GM23338 (cell line): ENCODE measurements around the gene C16orf95. TPM values are rescaled to one million over a fixed set of nuclear protein-coding genes. Genes with fewer than 3 reads are reported as not detected.

ENCODE experiments used
- ATAC-seq: fragments of 200-7000 bp; cut with Tn5 transposase; 3 replicates; pipeline ENCODE4 v1.9.1; 2020
- DNase-seq: peaks from one replicate; pipeline ENCODE4 v3.0.0-alpha.2; 2015; ENCODE audit warnings: low spot score
- H2AFZ ChIP-seq: fragments of 200-600 bp; sonication (generic); 2 replicates; pipeline ENCODE4 v1.8.0; 2016; ENCODE audit warnings: antibody characterized with exemption, mild to moderate bottlenecking, moderate library complexity
- H3F3A ChIP-seq: fragments of 200-600 bp; sonication (generic); replicated peaks from 2 replicates; pipeline ENCODE4 v1.8.0; 2017; ENCODE audit warnings: antibody characterized with exemption, mixed run types, low read depth
- H3K27ac ChIP-seq: fragments of 200-600 bp; sonication (generic); 2 replicates; pipeline ENCODE4 v1.6.1; 2016; ENCODE audit warnings: low read depth
- H3K27me3 ChIP-seq: fragments of 200-600 bp; sonication (generic); 2 replicates; pipeline ENCODE4 v1.8.0; 2016; ENCODE audit warnings: mild to moderate bottlenecking, mixed run types, moderate library complexity; ENCODE audit not compliant: insufficient read depth
- H3K36me3 ChIP-seq: fragments of 200-600 bp; sonication (generic); 2 replicates; pipeline ENCODE4 v1.8.0; 2016; ENCODE audit warnings: mild to moderate bottlenecking; ENCODE audit not compliant: insufficient read depth
- H3K4me1 ChIP-seq: fragments of 200-600 bp; sonication (generic); 2 replicates; pipeline ENCODE4 v1.8.0; 2016; ENCODE audit warnings: mild to moderate bottlenecking, moderate library complexity; ENCODE audit not compliant: insufficient read depth
- H3K4me2 ChIP-seq: fragments of 200-600 bp; sonication (generic); 2 replicates; pipeline ENCODE4 v1.7.1; 2017; ENCODE audit warnings: mixed run types
- H3K4me3 ChIP-seq: fragments of 200-600 bp; sonication (generic); 2 replicates; pipeline ENCODE4 v1.6.1; 2016; ENCODE audit warnings: mixed run types
- H3K79me2 ChIP-seq: fragments of 200-600 bp; sonication (generic); replicated peaks from 2 replicates; pipeline ENCODE4 v1.8.0; 2017; ENCODE audit warnings: mild to moderate bottlenecking; ENCODE audit not compliant: insufficient read depth
- H3K9me2 ChIP-seq: fragments of 200-600 bp; sonication (generic); 2 replicates; pipeline ENCODE4 v1.8.0; 2017; ENCODE audit not compliant: insufficient read depth
- H4K20me1 ChIP-seq: fragments of 200-600 bp; sonication (generic); replicated peaks from 2 replicates; pipeline ENCODE4 v1.8.0; 2017; ENCODE audit warnings: mild to moderate bottlenecking; ENCODE audit not compliant: insufficient read depth
- H3K27ac Mint-ChIP-seq: 2 replicates; pipeline ENCODE4 v1.8.0; 2020; ENCODE audit warnings: inconsistent platforms, mild to moderate bottlenecking, moderate library complexity, mixed read lengths
- H3K27me3 Mint-ChIP-seq: 3 replicates; pipeline ENCODE4 v1.8.0; 2022; ENCODE audit warnings: low read depth, mild to moderate bottlenecking, moderate library complexity, mixed read lengths, inconsistent platforms; ENCODE audit not compliant: insufficient read depth, poor library complexity
- H3K36me3 Mint-ChIP-seq: 3 replicates; pipeline ENCODE4 v1.8.0; 2021; ENCODE audit warnings: low read depth, mild to moderate bottlenecking, inconsistent platforms, moderate library complexity, mixed read lengths
- H3K4me1 Mint-ChIP-seq: 3 replicates; pipeline ENCODE4 v1.8.0; 2020; ENCODE audit warnings: mild to moderate bottlenecking, inconsistent platforms, mixed read lengths
- H3K4me3 Mint-ChIP-seq: 3 replicates; pipeline ENCODE4 v1.8.0; 2021; ENCODE audit warnings: moderate library complexity, mild to moderate bottlenecking, inconsistent platforms, mixed read lengths
- H3K9me3 Mint-ChIP-seq: 3 replicates; pipeline ENCODE4 v1.8.0; 2020; ENCODE audit warnings: moderate library complexity, mild to moderate bottlenecking, inconsistent platforms, mixed read lengths
- CTCF ChIP-seq, 2 experiments: fragments of 200-600 bp in 1 of 2; sonication (generic) in 1 of 2; conservative IDR thresholded peaks; 2 replicates each; pipeline versions ENCODE4 v1.5.1 to v1.6.1; 2016 to 2017; ENCODE audit warnings: antibody characterized with exemption in 2 of 2, low read depth in 2 of 2, mild to moderate bottlenecking in 2 of 2, moderate library complexity in 1 of 2
- EZH2 ChIP-seq: fragments of 200-600 bp; sonication (generic); IDR thresholded peaks from one replicate; pipeline ENCODE4 v1.8.0; 2017; ENCODE audit warnings: antibody characterized with exemption, mild to moderate bottlenecking, low read depth; ENCODE audit not compliant: unreplicated experiment
- EZH2phosphoT487 ChIP-seq: fragments of 200-600 bp; sonication (generic); IDR thresholded peaks from one replicate; pipeline ENCODE4 v1.8.1; 2018; ENCODE audit warnings: antibody characterized with exemption; ENCODE audit not compliant: unreplicated experiment
- JUNB ChIP-seq: IDR thresholded peaks from one replicate; pipeline ENCODE4 v1.6.1; 2016; ENCODE audit warnings: antibody characterized with exemption; ENCODE audit not compliant: unreplicated experiment
- NANOG ChIP-seq: IDR thresholded peaks from 2 replicates; pipeline ENCODE4 v1.6.1; 2016; ENCODE audit warnings: antibody characterized with exemption, borderline replicate concordance
- POLR2AphosphoS5 ChIP-seq: IDR thresholded peaks from 2 replicates; pipeline ENCODE4 v1.6.1; 2016; ENCODE audit warnings: antibody characterized with exemption, low read depth
- STAT1 ChIP-seq: IDR thresholded peaks from one replicate; pipeline ENCODE4 v1.6.1; 2016; ENCODE audit warnings: antibody characterized with exemption; ENCODE audit not compliant: unreplicated experiment
- ZNF114 ChIP-seq: fragments of 250-450 bp; sonication (Bioruptor Pico); IDR thresholded peaks from 2 replicates; pipeline ENCODE4 v1.5.0; 2020; ENCODE audit warnings: mild to moderate bottlenecking, moderate library complexity
- ZNF331 ChIP-seq: fragments of 250-450 bp; sonication (Bioruptor Pico); IDR thresholded peaks from 2 replicates; pipeline ENCODE4 v1.5.0; 2020; ENCODE audit warnings: low read depth, mild to moderate bottlenecking, moderate library complexity
- polyA plus RNA-seq: library from polyadenylated mRNA; unstranded; fragments of >200 nt; fragmentation: Nextera tagmentation; extraction: Ambion mirVana; gene quantifications from 2 replicates; pipeline ENCODE4 v1.2.1, GENCODE V29; 2016
- total RNA-seq: library from RNA; depleted of rRNA; stranded (reverse); fragments of >200 nt; shearing (Covaris generic); gene quantifications from 2 replicates; pipeline ENCODE4 v1.2.3, GENCODE V29; 2014
- TF ChIP-seq, protein P1 (sequence below): IDR thresholded peaks from 2 replicates; pipeline ENCODE4 v1.6.1; 2016; ENCODE audit warnings: antibody characterized with exemption
- TF ChIP-seq, protein P2 (sequence below): fragments of 250-450 bp; sonication (Bioruptor Pico); IDR thresholded peaks from 2 replicates; pipeline ENCODE4 v1.5.0; 2020; ENCODE audit warnings: mild to moderate bottlenecking, moderate library complexity

Gene C16orf95
- total and polyA plus RNA-seq, 2 experiments from 2014 or later = 1.2 to 3.9 TPM

DNA sequence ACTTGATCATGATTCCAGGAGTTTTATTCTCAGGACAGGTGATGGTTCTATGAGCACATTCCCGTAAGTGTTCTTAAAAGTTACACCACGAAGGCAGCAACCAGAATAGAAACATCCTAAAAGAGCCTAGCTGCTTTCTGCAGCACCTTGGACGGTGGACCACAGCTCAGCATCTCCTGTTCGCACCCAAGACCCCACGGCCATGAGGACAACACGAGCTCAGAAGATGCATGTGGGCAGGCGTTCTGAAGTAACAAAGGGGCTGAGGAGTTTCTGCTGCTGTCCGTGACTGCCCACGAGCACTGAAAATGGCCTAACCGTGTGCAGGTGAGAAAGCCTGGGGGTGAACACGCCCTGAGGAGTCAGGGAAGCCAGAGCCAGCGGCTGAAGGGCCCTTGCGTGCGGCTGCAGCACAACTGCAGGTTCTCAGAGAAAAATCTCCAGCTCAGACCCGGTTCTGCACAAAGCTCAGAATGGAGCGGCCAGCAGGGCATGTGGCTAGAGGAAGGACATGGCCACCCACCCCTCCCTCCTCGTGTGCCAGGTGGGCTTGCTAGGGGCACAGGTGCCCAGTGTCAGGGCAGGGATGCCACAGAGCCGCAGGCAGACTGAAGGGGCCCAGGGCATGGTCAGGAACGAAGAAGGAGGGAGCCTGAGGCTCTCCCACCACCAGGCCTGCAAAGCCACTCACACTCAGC is 10.8 kb upstream of the C16orf95 start (continued):
- TF ChIP-seq ZNF331 (CRISPR knock-in tag) (no peak), ZNF114 (CRISPR knock-in tag) (no peak), EZH2phosphoT487 (no peak), JUNB (no peak), NANOG (no peak), STAT1 (no peak), POLR2AphosphoS5 (no peak)
- TF ChIP-seq, protein P1, sequence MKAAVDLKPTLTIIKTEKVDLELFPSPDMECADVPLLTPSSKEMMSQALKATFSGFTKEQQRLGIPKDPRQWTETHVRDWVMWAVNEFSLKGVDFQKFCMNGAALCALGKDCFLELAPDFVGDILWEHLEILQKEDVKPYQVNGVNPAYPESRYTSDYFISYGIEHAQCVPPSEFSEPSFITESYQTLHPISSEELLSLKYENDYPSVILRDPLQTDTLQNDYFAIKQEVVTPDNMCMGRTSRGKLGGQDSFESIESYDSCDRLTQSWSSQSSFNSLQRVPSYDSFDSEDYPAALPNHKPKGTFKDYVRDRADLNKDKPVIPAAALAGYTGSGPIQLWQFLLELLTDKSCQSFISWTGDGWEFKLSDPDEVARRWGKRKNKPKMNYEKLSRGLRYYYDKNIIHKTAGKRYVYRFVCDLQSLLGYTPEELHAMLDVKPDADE = no peak

DNA sequence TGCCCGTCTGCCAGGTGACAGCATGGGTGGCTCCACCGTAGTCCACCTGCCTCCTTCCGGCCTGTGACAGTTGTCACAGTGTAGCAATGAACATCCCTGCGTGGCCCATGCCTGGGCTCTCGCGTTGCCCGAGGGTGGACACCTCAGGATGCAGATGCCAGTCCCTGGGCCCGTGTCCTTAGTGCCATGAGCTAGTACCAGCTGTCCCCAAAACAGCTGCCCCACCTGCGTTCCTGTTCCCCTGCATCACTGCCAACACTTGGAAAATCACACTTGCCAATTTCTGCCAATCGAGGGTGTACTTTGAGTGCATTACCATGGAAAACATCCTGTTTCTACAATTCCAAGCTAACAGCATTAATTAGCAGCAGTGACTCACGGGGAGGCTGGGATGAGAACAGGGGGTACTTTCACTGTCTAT is 9.0 kb upstream of the C16orf95 start:
- Histone ChIP-seq H3K4me1 (no peaks in the 10 kb centered on the region; the same call in 1 of the 2 replicates), H3K36me3 (no peaks in the 10 kb centered on the region), H3K9me2 (no peaks in the 10 kb centered on the region), H2AFZ (no peak overlapping the region), H3K27me3 (no peaks in the 10 kb centered on the region), H3K79me2 (no peaks in the 10 kb centered on the region), H3K4me2 (no peak overlapping the region), H3F3A (no peaks in the 10 kb centered on the region), H4K20me1 (no peaks in the 10 kb centered on the region), H3K27ac (no peak overlapping the region), H3K4me3 (no peak overlapping the region)
- H3K4me3 Mint-ChIP-seq = no peak overlapping the region
- no peaks in the 10 kb centered on the region; the same call in 2 of the 3 replicates for H3K9me3 Mint-ChIP-seq
- ATAC-seq (no peak), DNase-seq (no peak)
- peaks cover 7% of the 10 kb centered on the region for H3K27me3 Mint-ChIP-seq
- H3K27ac Mint-ChIP-seq = no peak overlapping the region
- H3K36me3 Mint-ChIP-seq = peaks cover 4% of the 10 kb centered on the region; the same call in 1 of the 3 replicates
- H3K4me1 Mint-ChIP-seq = peaks cover 4% of the 10 kb centered on the region
- TF ChIP-seq, protein P2, sequence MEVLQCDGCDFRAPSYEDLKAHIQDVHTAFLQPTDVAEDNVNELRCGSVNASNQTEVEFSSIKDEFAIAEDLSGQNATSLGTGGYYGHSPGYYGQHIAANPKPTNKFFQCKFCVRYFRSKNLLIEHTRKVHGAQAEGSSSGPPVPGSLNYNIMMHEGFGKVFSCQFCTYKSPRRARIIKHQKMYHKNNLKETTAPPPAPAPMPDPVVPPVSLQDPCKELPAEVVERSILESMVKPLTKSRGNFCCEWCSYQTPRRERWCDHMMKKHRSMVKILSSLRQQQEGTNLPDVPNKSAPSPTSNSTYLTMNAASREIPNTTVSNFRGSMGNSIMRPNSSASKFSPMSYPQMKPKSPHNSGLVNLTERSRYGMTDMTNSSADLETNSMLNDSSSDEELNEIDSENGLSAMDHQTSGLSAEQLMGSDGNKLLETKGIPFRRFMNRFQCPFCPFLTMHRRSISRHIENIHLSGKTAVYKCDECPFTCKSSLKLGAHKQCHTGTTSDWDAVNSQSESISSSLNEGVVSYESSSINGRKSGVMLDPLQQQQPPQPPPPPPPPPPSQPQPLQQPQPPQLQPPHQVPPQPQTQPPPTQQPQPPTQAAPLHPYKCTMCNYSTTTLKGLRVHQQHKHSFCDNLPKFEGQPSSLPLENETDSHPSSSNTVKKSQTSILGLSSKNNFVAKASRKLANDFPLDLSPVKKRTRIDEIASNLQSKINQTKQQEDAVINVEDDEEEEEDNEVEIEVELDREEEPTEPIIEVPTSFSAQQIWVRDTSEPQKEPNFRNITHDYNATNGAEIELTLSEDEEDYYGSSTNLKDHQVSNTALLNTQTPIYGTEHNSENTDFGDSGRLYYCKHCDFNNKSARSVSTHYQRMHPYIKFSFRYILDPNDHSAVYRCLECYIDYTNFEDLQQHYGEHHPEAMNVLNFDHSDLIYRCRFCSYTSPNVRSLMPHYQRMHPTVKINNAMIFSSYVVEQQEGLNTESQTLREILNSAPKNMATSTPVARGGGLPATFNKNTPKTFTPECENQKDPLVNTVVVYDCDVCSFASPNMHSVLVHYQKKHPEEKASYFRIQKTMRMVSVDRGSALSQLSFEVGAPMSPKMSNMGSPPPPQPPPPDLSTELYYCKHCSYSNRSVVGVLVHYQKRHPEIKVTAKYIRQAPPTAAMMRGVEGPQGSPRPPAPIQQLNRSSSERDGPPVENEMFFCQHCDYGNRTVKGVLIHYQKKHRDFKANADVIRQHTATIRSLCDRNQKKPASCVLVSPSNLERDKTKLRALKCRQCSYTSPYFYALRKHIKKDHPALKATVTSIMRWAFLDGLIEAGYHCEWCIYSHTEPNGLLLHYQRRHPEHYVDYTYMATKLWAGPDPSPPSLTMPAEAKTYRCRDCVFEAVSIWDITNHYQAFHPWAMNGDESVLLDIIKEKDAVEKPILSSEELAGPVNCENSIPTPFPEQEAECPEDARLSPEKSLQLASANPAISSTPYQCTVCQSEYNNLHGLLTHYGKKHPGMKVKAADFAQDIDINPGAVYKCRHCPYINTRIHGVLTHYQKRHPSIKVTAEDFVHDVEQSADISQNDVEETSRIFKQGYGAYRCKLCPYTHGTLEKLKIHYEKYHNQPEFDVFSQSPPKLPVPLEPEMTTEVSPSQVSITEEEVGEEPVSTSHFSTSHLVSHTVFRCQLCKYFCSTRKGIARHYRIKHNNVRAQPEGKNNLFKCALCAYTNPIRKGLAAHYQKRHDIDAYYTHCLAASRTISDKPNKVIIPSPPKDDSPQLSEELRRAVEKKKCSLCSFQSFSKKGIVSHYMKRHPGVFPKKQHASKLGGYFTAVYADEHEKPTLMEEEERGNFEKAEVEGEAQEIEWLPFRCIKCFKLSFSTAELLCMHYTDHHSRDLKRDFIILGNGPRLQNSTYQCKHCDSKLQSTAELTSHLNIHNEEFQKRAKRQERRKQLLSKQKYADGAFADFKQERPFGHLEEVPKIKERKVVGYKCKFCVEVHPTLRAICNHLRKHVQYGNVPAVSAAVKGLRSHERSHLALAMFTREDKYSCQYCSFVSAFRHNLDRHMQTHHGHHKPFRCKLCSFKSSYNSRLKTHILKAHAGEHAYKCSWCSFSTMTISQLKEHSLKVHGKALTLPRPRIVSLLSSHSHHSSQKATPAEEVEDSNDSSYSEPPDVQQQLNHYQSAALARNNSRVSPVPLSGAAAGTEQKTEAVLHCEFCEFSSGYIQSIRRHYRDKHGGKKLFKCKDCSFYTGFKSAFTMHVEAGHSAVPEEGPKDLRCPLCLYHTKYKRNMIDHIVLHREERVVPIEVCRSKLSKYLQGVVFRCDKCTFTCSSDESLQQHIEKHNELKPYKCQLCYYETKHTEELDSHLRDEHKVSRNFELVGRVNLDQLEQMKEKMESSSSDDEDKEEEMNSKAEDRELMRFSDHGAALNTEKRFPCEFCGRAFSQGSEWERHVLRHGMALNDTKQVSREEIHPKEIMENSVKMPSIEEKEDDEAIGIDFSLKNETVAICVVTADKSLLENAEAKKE (CRISPR knock-in tag) = no peak
- no peak for TF ChIP-seq NANOG
- TF ChIP-seq CTCF (conservative IDR thresholded peaks at IDR 0.05; ENCODE audit: low read depth in 2 of 2) = no peak
- no peak for TF ChIP-seq ZNF331 (CRISPR knock-in tag)
- TF ChIP-seq, protein P1 = no peak
- TF ChIP-seq EZH2phosphoT487 = no peak
- TF ChIP-seq POLR2AphosphoS5 = no peak
- no peak for TF ChIP-seq EZH2
- TF ChIP-seq JUNB = no peak
